Measurements from ENCODE around the gene CCNYL1.

DNA sequence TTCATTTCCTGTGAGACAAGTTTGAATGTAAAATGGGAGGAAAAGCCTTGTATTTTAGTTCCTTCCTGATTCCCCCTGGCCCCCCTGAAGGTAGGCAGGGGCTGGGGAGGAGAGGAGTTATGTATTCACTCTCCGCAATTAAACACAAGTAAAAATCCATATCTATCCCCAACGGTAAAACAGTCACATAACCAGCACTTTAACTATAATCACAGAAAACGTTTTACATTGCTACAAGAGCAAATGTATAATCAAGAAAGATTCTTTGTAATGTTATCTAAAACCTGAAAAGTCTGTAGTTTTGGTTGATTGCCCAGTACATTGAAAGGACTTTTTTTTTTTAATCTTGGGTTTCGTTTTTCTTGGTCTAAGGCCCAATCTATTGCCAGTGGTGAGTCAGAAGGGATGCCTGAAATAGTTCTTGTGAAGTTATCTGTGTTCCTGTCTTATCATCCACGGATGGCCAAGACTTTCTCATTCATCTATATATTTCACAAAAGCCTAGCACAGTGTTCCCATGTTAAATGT is 34.5 kb upstream of the CCNYL1 start:
- TF ChIP-seq POLR2AphosphoS5 (IDR thresholded peaks at IDR 0.05) = no peak
- TF ChIP-seq, protein P1, sequence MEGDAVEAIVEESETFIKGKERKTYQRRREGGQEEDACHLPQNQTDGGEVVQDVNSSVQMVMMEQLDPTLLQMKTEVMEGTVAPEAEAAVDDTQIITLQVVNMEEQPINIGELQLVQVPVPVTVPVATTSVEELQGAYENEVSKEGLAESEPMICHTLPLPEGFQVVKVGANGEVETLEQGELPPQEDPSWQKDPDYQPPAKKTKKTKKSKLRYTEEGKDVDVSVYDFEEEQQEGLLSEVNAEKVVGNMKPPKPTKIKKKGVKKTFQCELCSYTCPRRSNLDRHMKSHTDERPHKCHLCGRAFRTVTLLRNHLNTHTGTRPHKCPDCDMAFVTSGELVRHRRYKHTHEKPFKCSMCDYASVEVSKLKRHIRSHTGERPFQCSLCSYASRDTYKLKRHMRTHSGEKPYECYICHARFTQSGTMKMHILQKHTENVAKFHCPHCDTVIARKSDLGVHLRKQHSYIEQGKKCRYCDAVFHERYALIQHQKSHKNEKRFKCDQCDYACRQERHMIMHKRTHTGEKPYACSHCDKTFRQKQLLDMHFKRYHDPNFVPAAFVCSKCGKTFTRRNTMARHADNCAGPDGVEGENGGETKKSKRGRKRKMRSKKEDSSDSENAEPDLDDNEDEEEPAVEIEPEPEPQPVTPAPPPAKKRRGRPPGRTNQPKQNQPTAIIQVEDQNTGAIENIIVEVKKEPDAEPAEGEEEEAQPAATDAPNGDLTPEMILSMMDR (IDR thresholded peaks at IDR 0.05) = no peak
- no peak for TF ChIP-seq EP300 (IDR thresholded peaks at IDR 0.05)
